Activated CD8-positive, alpha-beta memory T cell treated with anti-CD3 and anti-CD28 coated beads for 24 hours (primary cell): ENCODE data around the gene NRP2.

Experiments
- DNase-seq: peaks from one replicate; pipeline ENCODE4 v3.0.0-alpha.2; 2020

Gene NRP2

DNA sequence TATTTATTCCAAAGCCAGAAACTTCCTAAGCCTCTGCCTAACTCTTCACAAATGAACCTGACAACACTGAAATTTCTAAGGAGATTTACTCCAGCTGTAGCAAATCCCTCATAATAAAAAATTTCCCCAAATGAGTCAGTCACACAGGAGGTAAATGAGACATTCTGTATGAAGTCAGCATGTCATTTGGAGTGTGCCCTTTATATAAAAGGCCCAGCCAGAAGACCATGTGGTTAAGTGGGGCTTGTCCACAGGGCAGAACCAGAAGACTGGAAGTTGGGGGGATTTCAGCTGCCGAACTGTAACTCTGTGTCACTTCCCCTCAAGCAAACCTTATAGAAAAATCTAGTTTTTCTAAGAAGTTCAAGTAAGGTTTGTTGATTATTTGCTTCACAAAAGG lies 30.2 kb downstream of the NRP2 start:
- DNase-seq = no peak

DNA sequence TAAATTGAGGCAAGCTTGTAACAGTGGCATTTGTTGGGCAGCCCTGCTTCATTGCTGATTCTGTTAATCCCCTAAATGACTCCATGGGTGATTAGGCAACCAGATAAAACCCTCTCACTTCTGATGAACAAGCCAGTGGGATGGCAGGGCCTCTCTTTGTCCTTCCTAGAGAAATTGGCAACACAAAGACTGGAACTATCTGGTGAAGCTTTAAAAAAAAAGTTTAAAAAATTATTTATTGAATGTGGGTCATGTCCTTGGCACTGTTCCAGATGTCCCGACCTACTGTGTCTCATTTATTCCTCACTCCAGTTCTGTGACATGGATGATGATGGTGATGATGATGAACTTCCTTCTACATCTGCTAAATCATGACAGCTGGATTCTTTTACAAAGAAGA lies 30.8 kb downstream of the NRP2 start:
- no peak for DNase-seq

GRCh38 chr2:205714058-205714776 lies 31.9 kb downstream of the NRP2 start:
- DNase-seq = no peak

- no peak for DNase-seq
Observed at GRCh38 chr2:205714789-205715720, 32.8 kb downstream of the NRP2 start.

DNA sequence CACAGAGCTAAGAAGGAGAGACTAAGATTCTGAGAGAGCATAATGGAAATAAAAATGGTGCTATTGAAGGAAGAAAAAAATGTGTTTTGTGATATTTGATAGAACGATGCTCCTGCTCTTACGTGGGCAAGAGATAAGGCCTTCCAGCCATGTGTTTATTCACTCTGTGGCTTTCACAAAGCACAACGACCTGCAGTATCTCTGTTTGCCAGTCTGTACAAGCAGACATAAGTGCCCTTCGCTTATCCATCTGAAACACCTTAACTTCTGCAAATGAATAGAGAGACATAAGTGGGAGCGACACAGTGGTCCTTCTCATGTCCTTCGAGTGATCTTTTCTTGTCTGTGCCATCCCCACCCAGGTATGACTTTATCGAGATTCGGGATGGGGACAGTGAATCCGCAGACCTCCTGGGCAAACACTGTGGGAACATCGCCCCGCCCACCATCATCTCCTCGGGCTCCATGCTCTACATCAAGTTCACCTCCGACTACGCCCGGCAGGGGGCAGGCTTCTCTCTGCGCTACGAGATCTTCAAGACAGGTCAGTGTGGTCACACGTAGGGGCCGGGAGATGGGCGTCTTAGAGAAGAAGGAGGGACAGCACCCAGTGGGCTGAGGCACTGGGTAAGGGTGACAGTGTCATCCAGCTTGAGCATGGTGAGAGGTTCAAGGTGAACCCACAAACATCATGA lies 33.7 kb downstream of the NRP2 start:
- DNase-seq = no peak

GRCh38 chr2:205717175-205717846 lies 35.0 kb downstream of the NRP2 start:
- no peak for DNase-seq

- no peak for DNase-seq
Observed at GRCh38 chr2:205717999-205718398, 35.7 kb downstream of the NRP2 start.

GRCh38 chr2:205719847-205720246 lies 37.5 kb downstream of the NRP2 start:
- DNase-seq = no peak

DNA sequence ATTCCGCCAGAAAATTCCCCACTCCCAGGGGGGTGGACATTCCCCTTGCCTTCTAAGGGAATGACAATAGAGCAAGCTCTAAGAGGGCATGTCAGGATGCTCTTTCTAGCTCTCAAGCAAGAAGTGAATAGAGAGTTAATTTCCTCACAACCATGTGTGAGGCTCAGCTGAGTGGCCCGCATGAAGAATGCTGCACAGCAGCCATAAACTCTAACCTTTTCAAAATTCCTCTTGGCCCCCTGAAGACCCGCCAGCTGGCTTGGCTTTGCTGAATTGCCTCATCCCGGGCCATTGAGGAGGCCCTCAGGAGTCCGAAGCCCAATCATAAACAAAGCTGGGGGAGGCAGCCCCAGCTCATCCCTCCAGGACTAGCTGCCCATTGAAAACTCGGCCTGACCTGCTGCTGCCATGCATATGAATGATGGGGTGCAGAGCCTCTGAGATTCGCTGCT lies 38.2 kb downstream of the NRP2 start:
- DNase-seq = no peak

DNA sequence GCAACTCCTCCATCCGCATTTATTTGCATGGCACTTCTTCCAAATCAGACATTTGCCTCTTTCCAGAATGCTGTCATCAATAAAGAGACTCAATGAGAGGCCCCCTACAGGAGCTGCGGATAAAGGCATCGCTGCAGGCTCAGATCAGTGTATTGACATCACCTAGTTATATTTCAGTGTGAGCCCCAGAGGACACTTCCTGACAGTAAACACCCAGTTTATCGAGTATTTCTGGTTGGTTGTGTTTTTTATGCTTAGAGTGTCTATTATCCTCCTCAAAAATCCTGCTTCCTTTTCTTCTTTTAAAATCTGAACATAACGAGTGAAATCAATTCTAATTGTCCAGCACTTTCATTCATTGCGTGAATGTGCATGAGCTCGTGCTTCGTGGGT lies 38.8 kb downstream of the NRP2 start:
- DNase-seq = no peak

DNA sequence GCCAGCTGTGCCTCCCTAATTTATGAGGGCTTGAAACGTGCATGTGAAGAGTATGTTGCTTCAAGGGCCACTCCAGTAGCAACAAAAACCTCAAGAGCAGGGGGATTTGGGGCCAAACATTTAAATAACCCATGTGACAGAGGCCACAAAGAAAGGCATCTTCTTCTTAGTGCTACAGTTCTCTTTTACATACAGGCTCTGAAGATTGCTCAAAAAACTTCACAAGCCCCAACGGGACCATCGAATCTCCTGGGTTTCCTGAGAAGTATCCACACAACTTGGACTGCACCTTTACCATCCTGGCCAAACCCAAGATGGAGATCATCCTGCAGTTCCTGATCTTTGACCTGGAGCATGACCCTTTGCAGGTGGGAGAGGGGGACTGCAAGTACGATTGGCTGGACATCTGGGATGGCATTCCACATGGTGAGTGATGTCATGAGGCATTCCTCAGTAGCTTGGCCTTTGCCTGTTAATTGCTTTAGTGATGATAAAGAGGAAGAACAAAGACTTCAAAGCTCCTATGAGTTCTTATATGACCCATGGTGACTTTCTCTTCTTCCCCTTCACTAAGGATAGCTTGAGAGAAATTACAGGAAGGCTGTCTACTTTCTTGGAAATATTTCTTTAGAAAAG lies 40.1 kb downstream of the NRP2 start:
- no peak for DNase-seq

DNA sequence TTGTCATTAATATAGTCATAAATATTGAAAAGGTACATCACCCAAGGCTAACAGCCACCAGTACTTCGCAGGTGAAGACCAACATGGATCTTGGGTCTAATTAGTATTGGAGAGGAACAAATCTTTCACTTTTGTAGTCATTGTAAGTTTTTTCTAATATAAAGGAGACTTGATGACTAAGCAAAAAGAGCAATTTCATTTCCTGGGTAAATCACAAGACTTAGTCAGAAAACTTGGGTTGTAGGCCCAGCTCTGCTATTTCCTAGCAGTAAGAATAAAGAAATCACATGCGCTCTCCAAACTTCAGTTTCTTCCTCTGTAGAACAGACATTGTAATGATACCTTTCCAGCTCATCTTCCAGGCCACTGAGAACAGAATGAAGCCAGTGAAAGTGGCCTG lies 40.9 kb downstream of the NRP2 start:
- no peak for DNase-seq

DNA sequence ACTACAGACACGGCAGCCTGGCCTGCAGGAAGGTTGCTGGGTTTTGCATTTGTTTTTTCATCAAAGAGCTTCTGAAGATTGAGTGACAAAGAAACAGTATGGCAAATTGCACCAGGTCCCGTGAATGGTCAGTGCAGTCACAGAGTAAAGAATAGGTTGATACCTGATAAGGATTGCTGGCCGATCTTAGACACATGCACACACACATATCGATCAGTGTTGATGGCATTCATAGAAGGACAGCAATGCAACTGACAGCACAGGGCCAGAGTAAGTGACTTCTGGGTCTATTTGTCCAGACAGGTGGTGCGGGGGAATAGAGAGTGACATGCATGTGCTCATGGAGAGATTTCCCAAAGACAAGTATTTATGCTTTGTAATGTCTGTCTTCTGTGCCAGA lies 42.8 kb downstream of the NRP2 start:
- DNase-seq = no peak

- DNase-seq = no peak
Observed at GRCh38 chr2:205726506-205726905, 44.2 kb downstream of the NRP2 start.

- DNase-seq = no peak
Observed at GRCh38 chr2:205727174-205727573, 44.9 kb downstream of the NRP2 start.

GRCh38 chr2:205728366-205728765 lies 46.1 kb downstream of the NRP2 start:
- no peak for DNase-seq

DNA sequence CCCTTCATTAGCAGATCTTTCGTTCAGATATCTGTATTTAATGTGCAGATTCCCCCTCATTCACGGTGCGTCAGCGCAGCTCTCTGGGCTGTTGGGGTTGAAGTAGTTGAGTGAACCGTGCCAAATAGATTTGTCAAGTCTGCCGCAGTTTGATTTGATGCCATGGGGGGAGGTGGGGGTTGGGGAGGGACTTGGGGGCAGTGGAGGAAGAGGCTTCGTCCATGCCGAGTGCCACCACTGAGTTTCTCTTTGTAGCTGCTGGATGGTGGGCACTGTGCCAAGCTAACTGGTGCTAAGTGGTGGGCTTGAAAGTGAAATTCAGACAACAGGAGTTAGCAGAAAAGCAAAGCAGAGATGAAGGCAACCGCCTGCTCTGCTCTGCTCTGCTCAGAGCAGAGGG lies 47.9 kb downstream of the NRP2 start:
- DNase-seq = no peak

DNA sequence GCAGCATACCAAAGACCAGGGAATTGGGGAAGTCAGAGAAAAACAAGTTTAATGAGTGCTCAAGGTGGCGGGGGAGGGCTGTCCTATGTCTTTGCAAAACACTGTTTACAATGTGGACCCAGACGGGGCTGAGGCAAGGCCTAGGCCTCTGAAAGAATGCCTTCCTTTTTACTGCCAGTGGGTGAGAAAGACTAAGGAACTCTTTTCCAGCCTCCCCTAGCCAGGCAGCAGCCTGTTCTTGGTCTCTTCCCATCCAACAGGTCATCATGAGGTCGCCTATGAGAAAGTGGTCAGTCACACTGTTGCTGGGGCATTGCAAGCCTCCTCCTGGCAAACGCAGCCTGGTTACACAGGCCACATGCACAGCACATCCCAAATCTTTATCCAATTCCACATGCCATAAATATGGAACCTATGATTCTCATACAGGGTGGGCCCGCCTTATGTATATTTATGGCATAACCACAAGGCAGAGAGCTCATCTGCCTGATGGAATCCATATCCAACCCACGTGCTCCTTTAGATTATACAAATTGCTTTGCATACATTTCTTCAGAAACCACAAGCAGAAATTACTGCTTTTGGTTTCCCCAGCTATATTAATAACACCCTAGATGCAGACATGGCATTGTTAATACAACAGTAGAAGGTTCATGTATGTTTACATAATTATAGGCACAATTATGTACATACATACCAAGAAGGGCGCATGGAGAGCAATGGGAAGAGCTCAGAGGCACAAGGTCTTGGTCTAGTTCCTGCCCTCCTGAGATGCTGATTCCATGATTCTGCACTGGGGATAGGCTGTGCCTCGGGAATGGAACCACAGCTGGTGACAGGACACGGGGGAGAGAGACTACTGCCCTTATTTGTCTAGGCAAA lies 48.6 kb downstream of the NRP2 start:
- no peak for DNase-seq

DNA sequence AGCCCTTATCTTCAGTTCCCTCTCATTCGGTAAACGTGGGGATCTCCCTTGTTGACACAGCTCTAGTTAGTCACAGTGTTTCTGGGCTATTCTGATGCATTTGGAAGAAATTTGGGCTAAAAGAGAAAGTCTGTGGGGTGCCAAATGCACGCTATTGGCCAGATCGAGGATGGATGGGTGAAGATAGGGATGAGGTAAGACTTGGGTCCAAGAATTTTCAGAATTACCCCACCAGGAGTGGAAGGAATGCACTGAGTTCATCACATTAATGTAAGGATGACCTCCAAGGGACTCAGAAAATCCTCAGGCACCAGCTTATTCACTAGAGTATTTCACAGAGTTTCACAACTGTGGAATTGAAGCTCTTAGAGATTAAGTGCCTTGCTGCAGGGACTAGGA lies 49.3 kb downstream of the NRP2 start:
- DNase-seq = no peak

DNA sequence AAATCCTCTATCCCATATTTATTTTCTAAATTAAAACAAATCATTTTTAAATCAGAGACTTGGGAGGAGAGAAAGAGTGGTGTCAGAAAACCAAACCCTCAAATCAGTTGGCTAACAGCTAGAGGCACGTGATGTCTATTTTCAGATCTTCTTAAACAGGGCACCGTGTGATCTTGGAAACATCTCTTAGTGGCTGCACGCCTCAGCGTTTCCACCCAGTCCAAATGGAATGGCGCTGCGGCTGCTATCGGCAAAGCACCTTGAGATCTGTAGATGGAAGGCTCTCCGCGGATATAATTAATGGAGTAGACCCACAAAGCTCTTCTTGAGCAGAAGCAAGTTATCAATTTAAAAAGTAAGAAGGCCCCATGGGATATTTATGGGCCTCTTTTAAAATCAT lies 50.0 kb downstream of the NRP2 start:
- DNase-seq = no peak

DNA sequence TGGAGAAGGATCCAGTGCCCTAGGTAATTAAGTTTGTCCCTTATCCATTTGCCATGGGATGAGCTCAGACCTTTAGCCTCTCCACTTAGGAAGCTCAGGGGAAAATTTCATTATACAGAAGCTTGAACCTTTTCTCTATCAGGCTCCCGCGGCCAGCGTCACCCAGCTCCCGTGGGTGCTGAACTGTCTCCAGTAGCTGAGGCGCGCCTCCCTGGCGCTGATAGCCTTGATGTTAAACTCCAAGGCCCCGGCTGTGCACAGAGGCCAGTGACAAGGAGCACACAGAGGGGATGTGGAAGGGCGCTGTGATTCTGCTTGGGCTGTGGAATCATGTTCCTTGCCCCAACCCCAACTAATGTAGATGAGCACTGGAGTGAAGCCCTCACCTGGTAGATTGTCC lies 50.8 kb downstream of the NRP2 start:
- DNase-seq = no peak

DNA sequence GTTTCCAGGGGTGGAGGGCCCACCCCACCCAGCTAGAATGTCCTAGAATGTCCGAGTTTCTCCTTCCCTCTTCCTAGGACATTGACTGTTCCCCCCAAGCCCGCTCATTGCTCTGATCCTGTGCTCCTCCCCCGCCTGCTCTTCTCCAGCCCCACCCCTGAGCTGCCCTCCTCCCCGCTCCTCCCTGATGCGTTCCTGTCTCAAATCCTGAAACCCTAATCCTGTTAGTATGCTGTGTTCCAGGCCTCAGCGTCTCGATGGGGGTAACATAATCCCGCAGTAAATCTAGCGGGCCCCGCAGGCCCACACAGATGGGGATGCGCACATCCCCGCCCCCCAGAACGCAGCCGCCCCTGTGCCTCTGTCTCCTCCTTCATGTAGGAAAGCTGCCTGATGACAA lies 51.3 kb downstream of the NRP2 start:
- DNase-seq = no peak
